Measurements from ENCODE around the gene NUP214.
A peak's percentile ranks its signal among the peaks of the same experiment; 100 is the strongest.

Gene NUP214

GRCh38 chr9:131095666-131096268 lies 29.6 kb upstream of the NUP214 start:
- WGBS (ENCODE audit: extremely low coverage, insufficient coverage, low lambda C conversion rate) = no CpG with 5 or more reads among the region's 16 CpGs

GRCh38 chr9:131096269-131097125 lies 28.9 kb upstream of the NUP214 start, which contains the start of gene AIF1L:
TSS of gene AIF1L (plus strand) at chr9:131096531. CDS start at chr9:131096630, 99 bp downstream.
- Histone ChIP-seq H3K56ac (ENCODE audit: low read length) (peak within 1 kb of the TSS; percentile 96), H3K18ac (ENCODE audit: low read length) (peak within 1 kb of the TSS; percentile 85), H3K9ac (ENCODE audit: low read length) (peak within 1 kb of the TSS; percentile 92), H3K27ac (ENCODE audit: low read depth, low read length) (peak within 1 kb of the TSS; percentile 88), H3K23ac (ENCODE audit: low read length) (peak within 1 kb of the TSS; percentile 66), H4K5ac (ENCODE audit: low read length) (no peak within 1 kb of the TSS), H3K79me2 (ENCODE audit: control insufficient read depth, insufficient read depth, low read length) (no peaks in the 10 kb centered on the region), H2BK5ac (ENCODE audit: low read length) (peak within 1 kb of the TSS; percentile 59), H4K8ac (ENCODE audit: low read depth, low read length) (no peak within 1 kb of the TSS), H3K4me2 (ENCODE audit: low read length) (peak within 1 kb of the TSS; percentile 79), H2BK120ac (ENCODE audit: low read depth, low read length) (no peak within 1 kb of the TSS), H3K4ac (ENCODE audit: low read depth, low read length) (peak within 1 kb of the TSS; percentile 66), H3K4me3 (ENCODE audit: low read length) (peak within 1 kb of the TSS; percentile 84), H3K4me1 (ENCODE audit: control insufficient read depth, low read depth, low read length) (peaks cover 12% of the 10 kb centered on the region), H3K36me3 (ENCODE audit: control insufficient read depth, insufficient read depth, low read length) (peaks cover 2% of the 10 kb centered on the region), H3K27me3 (ENCODE audit: insufficient read depth, low read length, poor library complexity) (no peaks in the 10 kb centered on the region), H2AK5ac (ENCODE audit: low read length) (no peak within 1 kb of the TSS), H3K79me1 (ENCODE audit: low read length) (peaks cover 5% of the 10 kb centered on the region), H2BK15ac (replicated peaks; ENCODE audit: low read depth) (no peak within 1 kb of the TSS)
- peak; percentile 93 for DNase-seq
- no CpG with 5 or more reads among the region's 99 CpGs for WGBS (ENCODE audit: extremely low coverage, insufficient coverage, low lambda C conversion rate)

More at GRCh38 chr9:131095666-131096268, 29.6 kb upstream of the NUP214 start:
- Histone ChIP-seq H3K4me1 (ENCODE audit: control insufficient read depth, low read depth, low read length) (peaks cover 12% of the 10 kb centered on the region), H3K4me2 (ENCODE audit: low read length) (peak overlapping the region; percentile 64), H2BK5ac (ENCODE audit: low read length) (no peak overlapping the region), H3K56ac (ENCODE audit: low read length) (peak overlapping the region; percentile 59), H3K27ac (ENCODE audit: low read depth, low read length) (no peak overlapping the region), H3K4ac (ENCODE audit: low read depth, low read length) (no peak overlapping the region), H3K18ac (ENCODE audit: low read length) (no peak overlapping the region), H3K9ac (ENCODE audit: low read length) (peak overlapping the region; percentile 18), H4K8ac (ENCODE audit: low read depth, low read length) (no peak overlapping the region), H3K23ac (ENCODE audit: low read length) (peak overlapping the region; percentile 66), H2AK5ac (ENCODE audit: low read length) (no peak overlapping the region), H2BK15ac (replicated peaks; ENCODE audit: low read depth) (no peak overlapping the region), H3K79me1 (ENCODE audit: low read length) (peaks cover 5% of the 10 kb centered on the region), H3K36me3 (ENCODE audit: control insufficient read depth, insufficient read depth, low read length) (peaks cover 2% of the 10 kb centered on the region), H4K5ac (ENCODE audit: low read length) (no peak overlapping the region), H2BK120ac (ENCODE audit: low read depth, low read length) (no peak overlapping the region), H3K4me3 (ENCODE audit: low read length) (no peak overlapping the region), H3K79me2 (ENCODE audit: control insufficient read depth, insufficient read depth, low read length) (no peaks in the 10 kb centered on the region), H3K27me3 (ENCODE audit: insufficient read depth, low read length, poor library complexity) (no peaks in the 10 kb centered on the region)
- no peak for DNase-seq

GRCh38 chr9:131097126-131097947 lies 28.0 kb upstream of the NUP214 start:
- H3K4ac ChIP-seq (ENCODE audit: low read depth, low read length) = no peak overlapping the region
- no peak overlapping the region for H2BK15ac ChIP-seq (replicated peaks; ENCODE audit: low read depth)
- peak overlapping the region; percentile 92 for H3K9ac ChIP-seq (ENCODE audit: low read length)
- H3K27ac ChIP-seq (ENCODE audit: low read depth, low read length) = peak overlapping the region; percentile 60
- H3K36me3 ChIP-seq (ENCODE audit: control insufficient read depth, insufficient read depth, low read length) = no peaks in the 10 kb centered on the region
- no peak overlapping the region for H2BK120ac ChIP-seq (ENCODE audit: low read depth, low read length)
- peak overlapping the region; percentile 25 for H3K18ac ChIP-seq (ENCODE audit: low read length)
- peak overlapping the region; percentile 96 for H3K56ac ChIP-seq (ENCODE audit: low read length)
- H3K79me2 ChIP-seq (ENCODE audit: control insufficient read depth, insufficient read depth, low read length) = no peaks in the 10 kb centered on the region
- H3K4me1 ChIP-seq (ENCODE audit: control insufficient read depth, low read depth, low read length) = peaks cover 12% of the 10 kb centered on the region
- peak overlapping the region; percentile 84 for H3K4me3 ChIP-seq (ENCODE audit: low read length)
- peak overlapping the region; percentile 59 for H2BK5ac ChIP-seq (ENCODE audit: low read length)
- no peaks in the 10 kb centered on the region for H3K27me3 ChIP-seq (ENCODE audit: insufficient read depth, low read length, poor library complexity)
- peak overlapping the region; percentile 79 for H3K4me2 ChIP-seq (ENCODE audit: low read length)
- peak overlapping the region; percentile 24 for H2AK5ac ChIP-seq (ENCODE audit: low read length)
- peaks cover 5% of the 10 kb centered on the region for H3K79me1 ChIP-seq (ENCODE audit: low read length)
- no peak overlapping the region for H4K5ac ChIP-seq (ENCODE audit: low read length)
- peak overlapping the region; percentile 50 for H3K23ac ChIP-seq (ENCODE audit: low read length)
- peak; percentile 85 for DNase-seq
- H4K8ac ChIP-seq (ENCODE audit: low read depth, low read length) = no peak overlapping the region
- WGBS (ENCODE audit: extremely low coverage, insufficient coverage, low lambda C conversion rate) = no CpG with 5 or more reads among the region's 19 CpGs

GRCh38 chr9:131097948-131098278 lies 27.5 kb upstream of the NUP214 start:
- whole genome bisulfite sequencing (ENCODE audit: extremely low coverage, insufficient coverage, low lambda C conversion rate) = no CpG with 5 or more reads among the region's 8 CpGs
- Histone ChIP-seq H3K4ac (ENCODE audit: low read depth, low read length) (no peak overlapping the region), H2BK120ac (ENCODE audit: low read depth, low read length) (no peak overlapping the region), H3K23ac (ENCODE audit: low read length) (peak overlapping the region; percentile 94), H2AK5ac (ENCODE audit: low read length) (no peak overlapping the region), H3K18ac (ENCODE audit: low read length) (peak overlapping the region; percentile 41), H3K27me3 (ENCODE audit: insufficient read depth, low read length, poor library complexity) (no peaks in the 10 kb centered on the region), H4K5ac (ENCODE audit: low read length) (no peak overlapping the region), H2BK5ac (ENCODE audit: low read length) (no peak overlapping the region), H3K79me2 (ENCODE audit: control insufficient read depth, insufficient read depth, low read length) (no peaks in the 10 kb centered on the region), H3K36me3 (ENCODE audit: control insufficient read depth, insufficient read depth, low read length) (no peaks in the 10 kb centered on the region), H2BK15ac (replicated peaks; ENCODE audit: low read depth) (no peak overlapping the region), H3K27ac (ENCODE audit: low read depth, low read length) (peak overlapping the region; percentile 60), H3K4me1 (ENCODE audit: control insufficient read depth, low read depth, low read length) (peaks cover 12% of the 10 kb centered on the region), H3K79me1 (ENCODE audit: low read length) (peaks cover 5% of the 10 kb centered on the region), H3K9ac (ENCODE audit: low read length) (peak overlapping the region; percentile 92), H3K56ac (ENCODE audit: low read length) (peak overlapping the region; percentile 79), H3K4me3 (ENCODE audit: low read length) (no peak overlapping the region), H3K4me2 (ENCODE audit: low read length) (no peak overlapping the region), H4K8ac (ENCODE audit: low read depth, low read length) (no peak overlapping the region)
- DNase-seq = no peak

GRCh38 chr9:131098391-131099101 lies 26.8 kb upstream of the NUP214 start:
- Histone ChIP-seq H2AK5ac (ENCODE audit: low read length) (no peak overlapping the region), H3K36me3 (ENCODE audit: control insufficient read depth, insufficient read depth, low read length) (no peaks in the 10 kb centered on the region), H4K8ac (ENCODE audit: low read depth, low read length) (no peak overlapping the region), H4K5ac (ENCODE audit: low read length) (no peak overlapping the region), H3K79me1 (ENCODE audit: low read length) (peaks cover 5% of the 10 kb centered on the region), H3K56ac (ENCODE audit: low read length) (peak overlapping the region; percentile 79), H3K27ac (ENCODE audit: low read depth, low read length) (peak overlapping the region; percentile 13), H2BK15ac (replicated peaks; ENCODE audit: low read depth) (no peak overlapping the region), H3K4me1 (ENCODE audit: control insufficient read depth, low read depth, low read length) (peaks cover 12% of the 10 kb centered on the region), H3K18ac (ENCODE audit: low read length) (peak overlapping the region; percentile 41), H3K4me3 (ENCODE audit: low read length) (no peak overlapping the region), H2BK5ac (ENCODE audit: low read length) (no peak overlapping the region), H3K23ac (ENCODE audit: low read length) (peak overlapping the region; percentile 94), H2BK120ac (ENCODE audit: low read depth, low read length) (no peak overlapping the region), H3K4me2 (ENCODE audit: low read length) (no peak overlapping the region), H3K79me2 (ENCODE audit: control insufficient read depth, insufficient read depth, low read length) (no peaks in the 10 kb centered on the region), H3K27me3 (ENCODE audit: insufficient read depth, low read length, poor library complexity) (no peaks in the 10 kb centered on the region), H3K9ac (ENCODE audit: low read length) (peak overlapping the region; percentile 92), H3K4ac (ENCODE audit: low read depth, low read length) (no peak overlapping the region)
- DNase-seq = peak; percentile 61
- no CpG with 5 or more reads among the region's 13 CpGs for WGBS (ENCODE audit: extremely low coverage, insufficient coverage, low lambda C conversion rate)
